ENCODE results near the gene SMG5. TPM values are rescaled to one million over a fixed set of nuclear protein-coding genes. Genes with fewer than 3 reads are reported as not detected.

SMG5 gene
- total RNA-seq, 1 experiment from 2014 or later: 155 TPM

- Mint-ChIP-seq H3K4me1 (ENCODE audit: low read depth, unreplicated experiment) (no peaks in the 10 kb centered on the region), H3K27me3 (ENCODE audit: insufficient read depth, unreplicated experiment) (no peaks in the 10 kb centered on the region), H3K9me3 (ENCODE audit: unreplicated experiment) (no peaks in the 10 kb centered on the region), H3K36me3 (ENCODE audit: insufficient read depth, unreplicated experiment) (peaks cover 86% of the 10 kb centered on the region), H3K27ac (ENCODE audit: unreplicated experiment) (no peak overlapping the region), H3K4me3 (ENCODE audit: unreplicated experiment) (no peak overlapping the region)
- ChIA-PET POLR2A (no interaction called here), CTCF (interaction anchor here (0.6 to 1.5 kb wide), 2 partner anchors 11 to 75 kb away, joined by 3 to 5 read pairs; no protein-coding TSS in a partner anchor)
- no peak for TF ChIP-seq CTCF (IDR thresholded peaks at IDR 0.05; ENCODE audit: insufficient read depth in 1 of 2, low read depth in 1 of 2, low read length in 1 of 2, severe bottlenecking in 1 of 2, unreplicated experiment in 1 of 2)
- H3K36me3 ChIP-seq (ENCODE audit: control insufficient read depth, insufficient read depth, low read length): peaks cover 2% of the 10 kb centered on the region
- no peaks in the 10 kb centered on the region for H3K9me3 ChIP-seq
- intact Hi-C loops (cut with micrococcal nuclease; ENCODE audit: unreplicated experiment): no loop called here
- BruUV-seq (replicated peaks): no TSS peak
- H3K27me3 ChIP-seq (replicated peaks; ENCODE audit: control insufficient read depth, insufficient read depth, low read length): no peaks in the 10 kb centered on the region
- H3K4me1 ChIP-seq: peaks cover 8% of the 10 kb centered on the region; the same call in 1 of the 2 replicates
- no peak for DNase-seq
- H3K4me3 ChIP-seq (ENCODE audit: low read depth, low read length): no peak overlapping the region
Observed at GRCh38 chr1:156308078-156308477, 25.5 kb upstream of the SMG5 start.

- peaks cover 66% of the 10 kb centered on the region for H3K36me3 Mint-ChIP-seq (ENCODE audit: insufficient read depth, unreplicated experiment)
- peaks cover 1% of the 10 kb centered on the region; the same call in 1 of the 2 replicates for H3K36me3 ChIP-seq (ENCODE audit: control insufficient read depth, insufficient read depth, low read length)
- H3K27ac Mint-ChIP-seq (ENCODE audit: unreplicated experiment): no peak overlapping the region
- DNase-seq: no peak
- H3K4me3 ChIP-seq (ENCODE audit: low read depth, low read length): no peak overlapping the region
- H3K4me1 ChIP-seq: peaks cover 8% of the 10 kb centered on the region; the same call in 1 of the 2 replicates
- peaks cover 6% of the 10 kb centered on the region for H3K4me1 Mint-ChIP-seq (ENCODE audit: low read depth, unreplicated experiment)
- intact Hi-C loops (cut with micrococcal nuclease; ENCODE audit: unreplicated experiment): no loop called here
- H3K27me3 Mint-ChIP-seq (ENCODE audit: insufficient read depth, unreplicated experiment): no peaks in the 10 kb centered on the region
- no peaks in the 10 kb centered on the region for H3K9me3 ChIP-seq
- H3K27me3 ChIP-seq (replicated peaks; ENCODE audit: control insufficient read depth, insufficient read depth, low read length): no peaks in the 10 kb centered on the region
- H3K4me3 Mint-ChIP-seq (ENCODE audit: unreplicated experiment): no peak overlapping the region
- BruUV-seq (replicated peaks): no TSS peak
- no peak for TF ChIP-seq CTCF (IDR thresholded peaks at IDR 0.05; ENCODE audit: insufficient read depth in 1 of 2, low read depth in 1 of 2, low read length in 1 of 2, severe bottlenecking in 1 of 2, unreplicated experiment in 1 of 2)
- ChIA-PET POLR2A (no interaction called here), CTCF (no interaction called here)
- H3K9me3 Mint-ChIP-seq (ENCODE audit: unreplicated experiment): no peaks in the 10 kb centered on the region
Observed at GRCh38 chr1:156305215-156305614, 22.6 kb upstream of the SMG5 start.

- H3K4me3 ChIP-seq (ENCODE audit: low read depth, low read length): no peak overlapping the region
- Mint-ChIP-seq H3K27ac (ENCODE audit: unreplicated experiment) (no peak overlapping the region), H3K9me3 (ENCODE audit: unreplicated experiment) (no peaks in the 10 kb centered on the region), H3K4me1 (ENCODE audit: low read depth, unreplicated experiment) (peaks cover 6% of the 10 kb centered on the region), H3K4me3 (ENCODE audit: unreplicated experiment) (no peak overlapping the region), H3K27me3 (ENCODE audit: insufficient read depth, unreplicated experiment) (no peaks in the 10 kb centered on the region), H3K36me3 (ENCODE audit: insufficient read depth, unreplicated experiment) (peaks cover 53% of the 10 kb centered on the region)
- H3K27me3 ChIP-seq (replicated peaks; ENCODE audit: control insufficient read depth, insufficient read depth, low read length): no peaks in the 10 kb centered on the region
- ChIA-PET POLR2A (interaction anchor here (0.7 kb wide), 2 partner anchors 10 to 1030 kb away, joined by 4 read pairs; no protein-coding TSS in a partner anchor), CTCF (no interaction called here)
- no TSS peak for BruUV-seq (replicated peaks)
- DNase-seq: no peak
- no peaks in the 10 kb centered on the region for H3K9me3 ChIP-seq
- H3K36me3 ChIP-seq (ENCODE audit: control insufficient read depth, insufficient read depth, low read length): peaks cover 1% of the 10 kb centered on the region; the same call in 1 of the 2 replicates
- intact Hi-C loops (cut with micrococcal nuclease; ENCODE audit: unreplicated experiment): no loop called here
- no peak for TF ChIP-seq CTCF (IDR thresholded peaks at IDR 0.05; ENCODE audit: insufficient read depth in 1 of 2, low read depth in 1 of 2, low read length in 1 of 2, severe bottlenecking in 1 of 2, unreplicated experiment in 1 of 2)
- peaks cover 8% of the 10 kb centered on the region; the same call in 1 of the 2 replicates for H3K4me1 ChIP-seq
Observed at GRCh38 chr1:156303241-156303640, 20.6 kb upstream of the SMG5 start.
